ENCODE results near the gene HLF. TPM values are rescaled to one million over a fixed set of nuclear protein-coding genes. Genes with fewer than 3 reads are reported as not detected.

HLF gene
- total RNA-seq, 2 experiments from 2014 or later: 2.5 to 2.6 TPM

DNA sequence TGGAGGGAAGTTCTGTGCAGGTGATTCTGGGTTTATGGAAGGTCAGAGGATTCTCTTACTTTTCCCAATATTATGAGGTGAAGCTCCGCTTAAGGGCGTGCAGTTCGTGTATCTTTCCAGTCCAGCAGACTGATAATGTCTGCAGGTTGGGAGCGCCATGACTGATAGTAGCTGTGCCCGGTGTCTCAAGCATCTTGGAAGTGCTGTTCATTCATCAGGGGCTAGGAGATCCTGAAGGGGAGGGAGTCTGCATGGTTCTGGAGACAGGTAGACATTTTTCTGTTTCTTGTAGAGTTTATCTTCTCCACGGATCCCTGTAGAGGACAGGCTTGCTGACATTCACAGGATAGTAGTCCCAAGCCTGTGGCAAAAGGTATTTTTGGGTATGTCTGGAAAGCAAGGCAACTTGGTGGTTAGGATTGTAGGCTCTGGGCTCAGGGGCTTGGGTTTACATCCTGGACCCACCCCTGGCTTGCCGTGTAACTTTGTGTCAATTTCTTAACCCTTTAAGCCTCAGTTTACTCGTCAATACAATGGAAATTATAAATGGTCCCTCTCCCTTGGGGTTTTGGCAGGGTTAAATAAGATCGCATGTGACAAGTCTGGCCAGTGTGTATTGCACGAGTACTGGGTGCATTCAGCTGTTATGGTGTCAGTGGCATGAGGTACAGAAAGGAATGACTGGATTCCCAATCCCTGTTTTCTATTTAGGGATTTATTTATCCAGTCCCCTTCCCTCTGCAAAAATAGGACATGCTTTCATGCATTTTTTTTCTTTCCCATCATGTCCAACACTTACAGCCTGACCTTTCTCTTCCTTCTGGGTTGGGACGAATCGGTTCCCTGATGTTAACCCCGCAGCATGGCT, 8.2 kb downstream of the HLF start:
- ATAC-seq (no peak), DNase-seq (no peak)
- Mint-ChIP-seq H3K4me1 (peaks cover 7% of the 10 kb centered on the region), H3K36me3 (no peaks in the 10 kb centered on the region), H3K27me3 (peaks cover 53% of the 10 kb centered on the region), H3K9me3 (ENCODE audit: low read depth) (no peaks in the 10 kb centered on the region), H3K4me3 (no peak overlapping the region), H3K27ac (no peak overlapping the region)
- CTCF ChIA-PET: no interaction called here

DNA sequence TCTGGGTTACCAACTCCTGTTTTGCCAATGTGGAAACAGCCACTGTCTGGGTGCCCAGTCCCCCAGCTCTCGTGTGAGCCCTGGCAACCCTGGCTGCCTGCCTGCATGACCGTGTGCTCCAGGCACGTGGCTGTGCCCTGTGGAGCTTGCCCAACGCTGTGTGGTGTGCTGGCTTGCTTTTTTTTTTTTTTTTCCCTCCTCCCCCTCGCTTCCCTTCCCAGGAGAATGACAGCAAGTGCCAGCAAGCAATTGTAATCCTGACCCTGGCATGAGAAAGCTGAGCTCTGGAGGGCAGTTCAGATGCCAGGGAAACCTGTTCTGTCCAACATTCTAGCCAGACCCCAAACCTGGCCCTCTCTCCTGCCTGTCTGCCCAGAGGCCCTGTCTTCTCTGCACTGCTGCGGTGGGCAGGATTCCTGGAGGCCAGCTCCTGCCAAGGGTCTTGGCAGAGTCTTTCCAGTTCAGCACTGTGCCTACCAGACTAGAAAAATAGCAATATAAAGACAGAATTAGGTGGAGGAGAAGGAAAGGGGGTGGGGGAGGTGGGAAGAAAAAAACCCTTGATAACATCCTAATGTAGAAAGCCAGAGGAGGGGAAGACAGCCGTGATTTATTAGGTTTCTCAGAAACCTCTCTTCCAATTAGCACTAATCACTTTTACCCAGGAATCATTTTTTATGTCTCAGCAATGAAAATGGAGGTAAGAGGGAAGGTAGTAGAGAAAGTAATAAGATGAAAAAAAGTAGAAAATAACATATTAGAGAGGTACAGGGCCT, 9.0 kb downstream of the HLF start:
- Mint-ChIP-seq H3K4me1 (peaks cover 7% of the 10 kb centered on the region), H3K4me3 (no peak overlapping the region), H3K27me3 (peaks cover 45% of the 10 kb centered on the region), H3K36me3 (no peaks in the 10 kb centered on the region), H3K27ac (no peak overlapping the region), H3K9me3 (ENCODE audit: low read depth) (no peaks in the 10 kb centered on the region)
- CTCF ChIA-PET: interaction anchor here (1.2 kb wide), 1 partner anchor 74 kb away, joined by 3 read pairs; no protein-coding TSS in a partner anchor
- ATAC-seq: no peak
- no peak for DNase-seq

DNA sequence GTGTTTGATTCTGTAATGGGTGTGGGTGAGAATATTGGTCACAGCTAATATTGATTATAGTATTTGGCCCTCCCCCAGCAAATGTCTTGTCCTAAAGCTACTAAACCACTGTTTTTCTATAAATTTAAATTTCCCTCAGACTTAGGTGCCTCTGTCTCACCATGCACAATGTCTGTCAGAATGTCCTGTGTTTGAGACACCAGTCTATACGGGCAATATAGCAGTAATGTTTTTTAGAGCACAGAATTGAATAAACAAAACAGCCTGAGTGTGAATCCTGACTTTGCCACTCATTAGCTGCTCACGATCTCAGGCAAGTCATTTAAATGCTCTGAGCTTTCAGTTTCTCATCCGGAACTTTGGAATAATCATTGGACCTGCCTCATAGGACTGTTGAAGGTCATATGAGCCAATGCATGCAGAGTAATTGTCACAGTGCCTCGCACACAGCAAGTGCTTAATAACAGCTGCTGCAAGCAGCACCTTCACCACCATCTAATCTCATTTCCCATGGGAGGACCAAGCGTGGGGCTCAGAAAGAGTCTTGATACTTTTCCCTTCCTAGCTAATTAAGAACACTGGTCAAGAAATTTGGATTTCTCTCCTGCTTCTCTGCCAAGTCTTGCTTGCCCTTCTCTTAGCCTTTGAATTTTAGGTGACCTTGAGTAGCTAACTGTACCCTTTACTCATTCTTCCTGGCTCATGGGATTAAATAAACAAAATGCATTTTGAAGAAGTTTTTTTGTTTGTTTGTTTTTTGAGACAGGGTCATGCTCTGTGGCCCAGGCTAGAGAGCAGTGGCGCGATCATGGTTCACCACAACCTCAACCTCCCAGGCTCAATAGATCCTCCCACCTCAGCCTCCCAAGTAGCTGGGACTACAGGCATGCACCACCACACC, 9.8 kb downstream of the HLF start:
- CTCF ChIA-PET: interaction anchor here (1.2 kb wide), 1 partner anchor 73 kb away, joined by 3 read pairs; no protein-coding TSS in a partner anchor
- H3K27me3 Mint-ChIP-seq: peaks cover 37% of the 10 kb centered on the region
- no peaks in the 10 kb centered on the region for H3K36me3 Mint-ChIP-seq

DNA sequence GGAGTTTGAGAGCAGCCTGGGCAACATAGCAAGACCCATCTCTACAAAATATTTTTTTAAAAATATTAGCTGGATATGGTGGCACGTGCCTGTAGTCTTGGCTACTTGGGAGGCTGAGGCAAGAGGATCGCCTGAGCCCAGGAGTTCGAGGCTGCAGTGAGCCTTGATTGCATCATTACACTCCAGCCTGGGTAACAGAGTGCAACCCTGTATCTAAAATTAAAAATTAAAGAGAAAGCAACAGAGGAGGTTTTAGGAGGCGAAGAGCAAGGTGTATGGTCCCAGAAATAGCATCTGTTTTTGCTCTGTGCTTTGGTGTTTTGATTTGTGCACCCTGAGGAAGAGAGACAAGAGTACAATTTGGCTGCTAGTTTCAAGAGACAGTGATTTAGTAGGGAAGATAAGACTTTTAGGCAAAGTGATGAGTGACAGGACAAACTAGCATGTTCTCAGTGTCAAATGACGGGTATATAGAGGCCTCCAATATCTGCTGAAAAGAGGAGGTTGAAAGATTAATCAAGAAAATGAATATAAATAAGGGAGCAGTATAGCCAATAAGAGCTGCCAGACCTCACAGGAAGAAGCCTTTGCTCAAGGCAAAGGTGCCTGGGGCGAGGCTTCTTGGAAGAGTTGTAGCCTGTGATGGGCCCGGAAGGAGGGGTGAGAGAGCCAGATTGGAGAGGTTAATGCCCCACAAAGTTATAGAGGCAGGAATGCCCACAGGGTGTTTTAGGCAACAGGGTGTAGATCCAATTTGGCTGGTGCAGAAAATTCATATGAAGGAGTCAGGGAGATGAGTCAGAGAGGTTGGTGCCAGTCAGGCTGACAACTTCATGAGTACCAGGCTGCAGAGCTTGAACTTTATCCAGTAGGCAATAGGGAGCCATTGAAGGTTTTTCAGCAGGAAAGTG, 11.4 kb downstream of the HLF start:
- no peak overlapping the region for H3K27ac Mint-ChIP-seq
- no peak for ATAC-seq
- no peaks in the 10 kb centered on the region for H3K36me3 Mint-ChIP-seq
- H3K27me3 Mint-ChIP-seq: peaks cover 26% of the 10 kb centered on the region
- DNase-seq: no peak
- CTCF ChIA-PET: no interaction called here
- H3K4me3 Mint-ChIP-seq: no peak overlapping the region
- peaks cover 7% of the 10 kb centered on the region for H3K4me1 Mint-ChIP-seq
- no peaks in the 10 kb centered on the region for H3K9me3 Mint-ChIP-seq (ENCODE audit: low read depth)

More for the DNA sequence above, 9.8 kb downstream of the HLF start:
- H3K4me3 Mint-ChIP-seq: no peak overlapping the region
- ATAC-seq (no peak), DNase-seq (no peak)
- peaks cover 7% of the 10 kb centered on the region for H3K4me1 Mint-ChIP-seq
- no peak overlapping the region for H3K27ac Mint-ChIP-seq
- no peaks in the 10 kb centered on the region for H3K9me3 Mint-ChIP-seq (ENCODE audit: low read depth)

DNA sequence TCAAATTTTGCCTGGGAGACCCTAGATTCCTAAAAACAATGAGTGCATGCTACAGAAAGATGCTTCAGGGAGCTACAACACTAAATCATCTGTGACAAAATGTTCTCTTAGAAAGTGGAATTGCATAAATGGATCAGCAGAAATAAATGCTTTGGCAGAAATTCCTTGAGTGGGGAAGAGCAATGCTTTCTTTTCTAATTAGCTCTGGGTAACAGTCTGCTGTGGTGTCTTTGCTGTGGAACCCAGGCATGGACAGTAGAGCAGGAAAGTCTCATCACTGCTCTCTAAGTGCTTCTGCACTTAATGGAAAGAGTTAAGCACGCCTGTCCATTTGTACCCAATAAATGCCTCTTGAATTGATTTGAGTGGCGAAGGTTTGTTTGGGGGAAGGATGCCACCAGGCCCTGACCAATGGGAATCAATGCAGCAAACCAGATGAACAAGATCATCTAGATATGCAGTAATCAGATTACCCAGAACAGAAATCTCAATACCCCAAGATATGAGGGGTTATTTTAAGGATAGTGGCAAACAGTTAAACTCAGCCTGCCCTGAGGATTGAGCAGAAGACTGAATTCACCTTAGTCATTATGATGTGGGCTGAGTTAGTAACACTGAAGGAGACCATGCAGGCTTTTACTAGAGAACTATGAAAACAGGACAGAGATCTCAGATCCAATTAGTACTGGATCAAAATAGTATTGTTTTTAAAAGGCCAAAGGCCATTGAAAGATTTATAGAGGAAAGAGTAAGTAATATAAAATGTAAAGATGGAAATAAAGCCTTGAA, 13.6 kb downstream of the HLF start:
- H3K4me1 Mint-ChIP-seq: no peaks in the 10 kb centered on the region
- no peaks in the 10 kb centered on the region for H3K9me3 Mint-ChIP-seq (ENCODE audit: low read depth)
- no peak overlapping the region for H3K4me3 Mint-ChIP-seq
- ATAC-seq: no peak
- H3K27ac Mint-ChIP-seq: no peak overlapping the region
- H3K27me3 Mint-ChIP-seq: peaks cover 10% of the 10 kb centered on the region
- no peak for DNase-seq
- CTCF ChIA-PET: no interaction called here
- no peaks in the 10 kb centered on the region for H3K36me3 Mint-ChIP-seq

DNA sequence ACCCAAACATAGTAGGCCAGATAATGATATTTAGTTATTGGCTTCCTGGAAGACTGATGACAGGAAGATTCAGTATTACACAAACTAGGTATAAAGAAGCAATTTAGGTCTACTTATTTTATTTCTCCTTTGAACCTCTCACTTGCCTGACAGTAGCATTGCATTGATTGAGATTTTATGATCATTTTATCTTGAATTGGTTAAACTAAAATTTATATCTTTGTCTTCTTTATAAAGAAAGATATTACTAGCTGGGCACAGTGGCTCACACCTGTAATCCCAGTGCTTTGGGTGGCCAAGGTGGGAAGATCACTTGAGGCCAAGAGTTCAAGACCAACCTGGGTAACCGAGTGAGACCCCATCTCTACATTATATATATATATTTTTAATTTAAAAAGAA, 14.4 kb downstream of the HLF start:
- H3K4me1 Mint-ChIP-seq: peaks cover 4% of the 10 kb centered on the region
- ATAC-seq: no peak

DNA sequence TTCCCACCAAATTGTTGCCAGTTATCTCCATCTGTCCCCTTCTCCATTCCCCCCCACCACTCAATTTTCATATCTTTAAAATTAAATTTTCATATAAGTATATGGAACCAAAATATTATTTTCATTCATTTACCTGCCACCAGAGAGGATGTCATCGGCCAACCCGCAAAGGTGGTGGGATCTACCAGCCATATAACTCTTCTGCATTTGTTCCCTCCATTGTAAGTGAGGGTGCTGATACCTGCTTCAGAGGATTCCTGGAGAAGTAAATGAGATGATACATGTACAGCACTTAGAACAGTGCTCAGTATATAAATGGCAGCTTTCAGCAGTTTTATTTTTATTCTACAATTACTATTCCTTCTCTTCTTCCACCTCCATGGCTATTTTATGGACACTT, 15.0 kb downstream of the HLF start:
- no peak overlapping the region for H3K4me3 Mint-ChIP-seq
- peaks cover 3% of the 10 kb centered on the region for H3K27me3 Mint-ChIP-seq
- no peak overlapping the region for H3K27ac Mint-ChIP-seq
- CTCF ChIA-PET: no interaction called here
- DNase-seq (no peak), ATAC-seq (no peak)
- H3K9me3 Mint-ChIP-seq (ENCODE audit: low read depth): no peaks in the 10 kb centered on the region
- no peaks in the 10 kb centered on the region for H3K36me3 Mint-ChIP-seq
- H3K4me1 Mint-ChIP-seq: peaks cover 8% of the 10 kb centered on the region

More for the DNA sequence above, 14.4 kb downstream of the HLF start:
- Mint-ChIP-seq H3K4me3 (no peak overlapping the region), H3K9me3 (ENCODE audit: low read depth) (no peaks in the 10 kb centered on the region), H3K27ac (no peak overlapping the region), H3K36me3 (no peaks in the 10 kb centered on the region), H3K27me3 (peaks cover 5% of the 10 kb centered on the region)
- CTCF ChIA-PET: no interaction called here
- DNase-seq: no peak

DNA sequence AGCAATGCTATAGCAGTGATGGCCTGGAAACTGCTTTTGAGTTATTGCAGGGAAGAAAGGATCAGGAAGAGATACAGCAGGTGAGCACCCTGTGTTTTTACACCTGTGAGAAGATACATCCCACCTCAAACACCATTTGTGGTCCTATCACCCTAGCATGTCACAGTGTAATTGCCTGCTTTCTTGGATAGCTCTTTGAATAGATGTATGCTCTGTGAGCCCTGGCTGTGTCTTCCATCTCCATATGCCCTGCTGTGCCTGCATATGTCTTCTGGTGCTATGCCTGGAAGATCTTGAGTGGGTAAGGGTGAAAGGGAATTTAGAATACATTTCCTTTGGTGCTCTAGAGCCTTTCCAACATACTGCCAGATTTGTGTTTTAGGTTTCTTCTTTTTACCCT, 15.5 kb downstream of the HLF start:
- Mint-ChIP-seq H3K27me3 (peaks cover 3% of the 10 kb centered on the region), H3K4me3 (no peak overlapping the region), H3K4me1 (peaks cover 8% of the 10 kb centered on the region), H3K36me3 (no peaks in the 10 kb centered on the region), H3K9me3 (ENCODE audit: low read depth) (no peaks in the 10 kb centered on the region), H3K27ac (no peak overlapping the region)
- CTCF ChIA-PET: no interaction called here
- DNase-seq (no peak), ATAC-seq (no peak)

DNA sequence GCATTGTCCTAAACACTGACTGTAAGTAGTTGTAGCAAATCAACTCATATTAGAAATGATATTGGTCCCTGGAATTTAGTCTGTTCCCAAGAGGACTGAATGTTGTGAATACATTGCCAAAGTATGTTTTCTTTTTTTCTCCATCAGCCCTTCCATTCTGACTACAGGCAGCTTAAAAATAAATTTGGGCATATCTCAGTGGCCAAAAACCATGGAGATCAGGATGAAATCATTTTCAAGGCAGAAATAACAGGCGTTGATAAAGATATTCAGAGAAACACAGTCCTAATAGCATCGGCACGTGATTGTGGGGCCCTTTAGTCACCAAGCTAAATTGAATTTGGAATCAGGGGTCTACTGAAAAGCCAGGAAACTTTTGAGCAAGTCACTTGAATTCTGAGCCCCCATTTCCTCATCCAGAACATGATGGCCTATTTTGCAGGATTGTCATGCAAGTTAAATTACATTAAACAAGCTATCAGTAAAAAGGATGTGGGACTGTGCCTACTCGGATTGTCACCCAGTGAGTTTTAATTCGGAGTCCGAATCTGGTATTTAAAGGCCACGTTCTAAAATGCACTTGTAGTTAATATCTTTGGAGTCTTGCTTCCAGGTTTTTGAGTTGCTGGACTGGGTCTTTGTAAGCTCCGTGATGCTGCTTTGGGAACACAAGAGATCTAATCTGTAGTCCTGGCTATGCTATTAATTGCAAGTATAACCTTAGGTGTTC, 17.1 kb downstream of the HLF start:
- no peaks in the 10 kb centered on the region for H3K27me3 Mint-ChIP-seq
- H3K9me3 Mint-ChIP-seq (ENCODE audit: low read depth): no peaks in the 10 kb centered on the region
- H3K36me3 Mint-ChIP-seq: no peaks in the 10 kb centered on the region
- CTCF ChIA-PET: interaction anchor here (1.5 to 1.6 kb wide), 2 partner anchors 70 to 289 kb away, joined by 4 to 5 read pairs; no protein-coding TSS in a partner anchor
- ATAC-seq (no peak), DNase-seq (no peak)
- no peak overlapping the region for H3K4me3 Mint-ChIP-seq
- H3K27ac Mint-ChIP-seq: no peak overlapping the region
- H3K4me1 Mint-ChIP-seq: peaks cover 8% of the 10 kb centered on the region

DNA sequence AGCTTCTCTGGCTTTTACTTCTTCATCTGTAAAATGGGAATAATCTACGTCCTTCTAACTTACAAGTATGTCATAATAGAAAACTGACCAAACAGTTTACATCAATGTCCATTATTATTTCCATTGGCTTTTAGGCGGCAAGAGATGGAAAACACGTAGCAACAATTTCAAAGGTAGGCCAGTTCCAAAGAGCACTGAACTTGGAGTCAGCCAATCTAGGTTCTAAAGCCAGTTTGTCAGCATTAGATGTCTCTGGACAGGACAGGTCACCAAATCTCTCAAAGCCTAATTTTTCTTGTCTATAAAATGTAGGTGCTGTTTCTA, 17.6 kb downstream of the HLF start:
- CTCF ChIA-PET: interaction anchor here (1.5 to 1.6 kb wide), 2 partner anchors 71 to 289 kb away, joined by 4 to 5 read pairs; no protein-coding TSS in a partner anchor
- no peak overlapping the region for H3K27ac Mint-ChIP-seq
- ATAC-seq: no peak

DNA sequence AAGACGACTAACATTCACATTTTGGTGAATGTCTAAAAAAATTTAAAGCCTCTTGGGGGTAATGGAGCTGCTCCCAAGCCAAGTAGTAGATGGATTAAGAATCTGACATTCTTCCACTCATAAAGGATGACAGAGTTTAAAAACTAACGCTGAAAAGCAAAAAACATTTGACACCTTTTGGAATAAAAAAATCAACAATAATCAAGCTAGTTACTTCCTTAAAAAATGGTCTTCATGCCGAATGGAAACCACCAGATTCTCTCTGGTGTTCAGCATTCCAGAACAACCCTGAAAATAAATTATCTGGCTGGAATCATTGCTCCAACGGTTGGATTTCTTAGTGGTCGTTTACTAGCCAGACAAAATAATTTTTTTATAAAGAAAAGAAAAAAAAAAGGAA, 18.0 kb downstream of the HLF start:
- no peaks in the 10 kb centered on the region for H3K27me3 Mint-ChIP-seq
- no peaks in the 10 kb centered on the region for H3K36me3 Mint-ChIP-seq
- DNase-seq (no peak), ATAC-seq (no peak)
- no peak overlapping the region for H3K27ac Mint-ChIP-seq
- CTCF ChIA-PET: interaction anchor here (1.5 to 1.6 kb wide), 2 partner anchors 71 to 290 kb away, joined by 4 to 5 read pairs; no protein-coding TSS in a partner anchor
- no peaks in the 10 kb centered on the region for H3K9me3 Mint-ChIP-seq (ENCODE audit: low read depth)
- H3K4me1 Mint-ChIP-seq: peaks cover 8% of the 10 kb centered on the region
- H3K4me3 Mint-ChIP-seq: no peak overlapping the region

More for the DNA sequence above, 17.6 kb downstream of the HLF start:
- Mint-ChIP-seq H3K4me3 (no peak overlapping the region), H3K4me1 (peaks cover 8% of the 10 kb centered on the region), H3K27me3 (no peaks in the 10 kb centered on the region), H3K36me3 (no peaks in the 10 kb centered on the region), H3K9me3 (ENCODE audit: low read depth) (no peaks in the 10 kb centered on the region)
- DNase-seq: no peak
